OCI-LY1 (cell line): ENCODE measurements around the gene IGLL5.
A peak's percentile ranks its signal among the peaks of the same experiment; 100 is the strongest.

Source experiments
- H2AFZ ChIP-seq: fragments of 200-600 bp; sonication (generic), shearing (Covaris generic); 2 replicates; pipeline ENCODE4 v1.6.0; 2014; ENCODE audit warnings: antibody characterized with exemption, mild to moderate bottlenecking, low read length
- H3F3A ChIP-seq: fragments of 200-600 bp; sonication (generic), shearing (Covaris generic); 2 replicates; pipeline ENCODE4 v1.6.0; 2014; ENCODE audit warnings: mild to moderate bottlenecking, antibody characterized with exemption, low read length, moderate library complexity; ENCODE audit not compliant: insufficient read depth
- H3K27ac ChIP-seq: fragments of 200-600 bp; sonication (generic); 2 replicates; pipeline ENCODE4 v1.5.1; 2014; ENCODE audit warnings: low read length, mixed run types, mild to moderate bottlenecking, low read depth; ENCODE audit not compliant: poor library complexity, severe bottlenecking
- H3K27me3 ChIP-seq: fragments of 200-600 bp; sonication (generic); 2 replicates; pipeline ENCODE4 v1.6.0; 2014; ENCODE audit warnings: antibody characterized with exemption, mild to moderate bottlenecking, low read length, moderate library complexity; ENCODE audit not compliant: insufficient read depth
- H3K36me3 ChIP-seq: fragments of 200-600 bp; sonication (generic); 2 replicates; pipeline ENCODE4 v1.6.1; 2014; ENCODE audit warnings: mild to moderate bottlenecking, antibody characterized with exemption, low read length, moderate library complexity, mixed read lengths; ENCODE audit not compliant: insufficient read depth
- H3K4me1 ChIP-seq: fragments of 200-600 bp; sonication (generic); 2 replicates; pipeline ENCODE4 v1.5.1; 2014; ENCODE audit warnings: mild to moderate bottlenecking, low read length, moderate library complexity; ENCODE audit not compliant: insufficient read depth, severe bottlenecking
- H3K4me2 ChIP-seq: fragments of 200-600 bp; sonication (generic), shearing (Covaris generic); 2 replicates; pipeline ENCODE4 v1.6.1; 2014; ENCODE audit warnings: low read length
- H3K4me3 ChIP-seq: fragments of 200-600 bp; sonication (generic); 2 replicates; pipeline ENCODE4 v1.5.1; 2014; ENCODE audit warnings: low read length, low read depth, mild to moderate bottlenecking, mixed read lengths; ENCODE audit not compliant: poor library complexity, severe bottlenecking
- H3K79me2 ChIP-seq: fragments of 200-600 bp; shearing (Covaris generic); 2 replicates; pipeline ENCODE4 v1.6.1; 2016; ENCODE audit warnings: mixed run types, low read length, mixed read lengths; ENCODE audit not compliant: insufficient read depth
- H3K9ac ChIP-seq: fragments of 200-600 bp; sonication (generic), shearing (Covaris generic); 2 replicates; pipeline ENCODE4 v1.6.1; 2014; ENCODE audit warnings: mild to moderate bottlenecking, low read length, mixed read lengths
- H3K9me2 ChIP-seq: fragments of 200-600 bp; sonication (generic), shearing (Covaris generic); 2 replicates; pipeline ENCODE4 v1.6.1; 2014; ENCODE audit warnings: low read depth, mild to moderate bottlenecking, low read length, mixed read lengths
- H3K9me3 ChIP-seq: fragments of 200-600 bp; shearing (Covaris generic); 2 replicates; pipeline ENCODE4 v1.6.1; 2014; ENCODE audit warnings: low read length, mixed read lengths
- H4K20me1 ChIP-seq: fragments of 200-600 bp; sonication (generic), shearing (Covaris generic); 2 replicates; pipeline ENCODE4 v1.6.0; 2016; ENCODE audit warnings: mild to moderate bottlenecking, low read length; ENCODE audit not compliant: insufficient read depth
- EZH2 ChIP-seq: fragments of 200-600 bp; sonication (generic), shearing (Covaris generic); IDR thresholded peaks from 2 replicates; pipeline ENCODE4 v1.8.0; 2017; ENCODE audit warnings: borderline replicate concordance, mixed run types, mild to moderate bottlenecking, antibody characterized with exemption, low read length, moderate library complexity, mixed read lengths
- TF ChIP-seq, protein P1 (sequence below): fragments of 200-600 bp; sonication (generic), shearing (Covaris generic); IDR thresholded peaks from 2 replicates; pipeline ENCODE4 v1.5.1; 2017; ENCODE audit warnings: mild to moderate bottlenecking, antibody characterized with exemption, low read length, moderate library complexity, mixed read lengths

The IGLL5 gene

DNA sequence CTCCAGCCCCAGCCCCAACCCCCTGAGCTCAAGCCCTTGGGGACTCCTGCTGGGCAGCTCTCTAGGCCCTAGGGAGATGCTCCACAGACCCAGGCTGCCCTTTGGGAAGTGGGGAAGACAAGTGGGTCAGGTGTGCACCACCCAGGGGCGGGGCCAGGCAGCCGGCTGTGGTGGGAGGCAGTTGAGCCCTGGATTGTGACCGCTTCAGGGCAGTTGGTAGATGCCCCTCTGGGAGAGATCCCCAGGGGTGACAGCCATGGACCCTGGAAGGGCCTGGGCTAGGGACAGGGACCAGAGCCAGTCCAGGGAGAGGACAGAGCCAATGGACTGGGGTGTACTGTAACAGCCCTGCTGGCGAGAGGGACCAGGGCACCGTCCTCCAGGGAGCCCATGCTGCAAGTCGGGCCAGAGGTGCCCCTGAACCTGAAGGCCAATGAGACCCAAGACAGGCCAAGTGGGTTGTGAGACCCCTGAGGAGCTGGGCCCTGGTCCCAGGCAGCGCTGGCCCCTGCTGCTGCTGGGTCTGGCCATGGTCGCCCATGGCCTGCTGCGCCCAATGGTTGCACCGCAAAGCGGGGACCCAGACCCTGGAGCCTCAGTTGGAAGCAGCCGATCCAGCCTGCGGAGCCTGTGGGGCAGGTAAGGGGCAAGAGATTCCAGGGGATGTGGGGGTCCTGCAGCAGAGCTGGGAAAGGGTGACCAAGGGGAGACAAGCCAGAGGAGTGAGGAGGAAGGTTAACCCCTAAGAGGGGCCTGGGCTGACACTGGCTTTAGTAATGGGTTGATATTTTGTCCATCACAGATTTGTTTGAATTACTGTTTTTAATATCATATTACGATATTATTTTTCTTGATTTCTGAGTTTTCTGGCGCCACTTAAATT is at the start of gene IGLL5:
TSS of gene IGLL5 (plus strand) at position 196 of the 883 bp plus-strand sequence. CDS start at position 434, 238 bp downstream.
- no peaks in the 10 kb centered on the region for H3K9me2 ChIP-seq
- H2AFZ ChIP-seq = no peak within 1 kb of the TSS
- H3K4me2 ChIP-seq = peak within 1 kb of the TSS; percentile 100
- peak within 1 kb of the TSS; percentile 100 for H3K4me3 ChIP-seq
- TF ChIP-seq, protein P1, sequence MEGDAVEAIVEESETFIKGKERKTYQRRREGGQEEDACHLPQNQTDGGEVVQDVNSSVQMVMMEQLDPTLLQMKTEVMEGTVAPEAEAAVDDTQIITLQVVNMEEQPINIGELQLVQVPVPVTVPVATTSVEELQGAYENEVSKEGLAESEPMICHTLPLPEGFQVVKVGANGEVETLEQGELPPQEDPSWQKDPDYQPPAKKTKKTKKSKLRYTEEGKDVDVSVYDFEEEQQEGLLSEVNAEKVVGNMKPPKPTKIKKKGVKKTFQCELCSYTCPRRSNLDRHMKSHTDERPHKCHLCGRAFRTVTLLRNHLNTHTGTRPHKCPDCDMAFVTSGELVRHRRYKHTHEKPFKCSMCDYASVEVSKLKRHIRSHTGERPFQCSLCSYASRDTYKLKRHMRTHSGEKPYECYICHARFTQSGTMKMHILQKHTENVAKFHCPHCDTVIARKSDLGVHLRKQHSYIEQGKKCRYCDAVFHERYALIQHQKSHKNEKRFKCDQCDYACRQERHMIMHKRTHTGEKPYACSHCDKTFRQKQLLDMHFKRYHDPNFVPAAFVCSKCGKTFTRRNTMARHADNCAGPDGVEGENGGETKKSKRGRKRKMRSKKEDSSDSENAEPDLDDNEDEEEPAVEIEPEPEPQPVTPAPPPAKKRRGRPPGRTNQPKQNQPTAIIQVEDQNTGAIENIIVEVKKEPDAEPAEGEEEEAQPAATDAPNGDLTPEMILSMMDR = no peak
- TF ChIP-seq EZH2 = no peak
- H3F3A ChIP-seq = peaks cover 8% of the 10 kb centered on the region; the same call in 1 of the 2 replicates
- H3K27me3 ChIP-seq = no peaks in the 10 kb centered on the region
- H3K9me3 ChIP-seq = no peaks in the 10 kb centered on the region
- peaks cover 69% of the 10 kb centered on the region for H3K79me2 ChIP-seq
- H3K4me1 ChIP-seq = peaks cover 52% of the 10 kb centered on the region
- peak within 1 kb of the TSS; percentile 100 for H3K9ac ChIP-seq
- H3K36me3 ChIP-seq = peaks cover 52% of the 10 kb centered on the region
- peak within 1 kb of the TSS; percentile 100 for H3K27ac ChIP-seq
- no peaks in the 10 kb centered on the region for H4K20me1 ChIP-seq

DNA sequence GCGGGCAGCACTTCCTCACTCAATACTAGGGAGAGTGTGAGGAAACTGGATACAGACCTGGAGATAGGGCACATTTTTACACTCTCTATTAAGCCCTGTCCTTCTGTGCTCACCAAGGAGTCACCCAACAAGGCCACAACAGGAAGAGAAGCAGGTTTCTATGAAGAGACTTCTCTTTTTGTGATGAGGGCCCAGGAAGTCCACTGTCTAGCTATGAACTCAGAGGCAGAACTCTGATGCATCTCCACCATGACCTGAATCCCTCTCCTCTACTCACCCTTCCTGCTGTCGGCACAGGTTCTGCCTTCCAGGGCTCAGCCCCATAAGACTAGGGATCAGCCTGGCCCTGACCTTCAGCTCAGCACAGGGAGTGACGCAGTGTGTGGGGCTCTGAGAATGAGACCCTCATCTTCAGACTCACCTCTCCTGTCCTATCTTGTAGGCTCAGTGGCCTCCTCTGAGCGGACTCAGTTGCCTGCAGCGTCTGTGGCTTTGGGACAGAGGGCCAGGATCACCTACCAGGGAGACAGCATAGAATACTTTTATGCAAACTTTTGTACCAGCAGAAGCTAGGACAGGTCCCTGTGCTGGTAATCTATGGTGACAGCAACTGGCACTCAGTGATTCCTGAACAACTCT is 49.3 kb upstream of the IGLL5 start:
- no peak overlapping the region for H3K4me2 ChIP-seq
- H2AFZ ChIP-seq = no peak overlapping the region
- peaks cover 40% of the 10 kb centered on the region for H3K36me3 ChIP-seq
- no peaks in the 10 kb centered on the region for H3K9me2 ChIP-seq
- no peaks in the 10 kb centered on the region for H3K27me3 ChIP-seq
- H3K9ac ChIP-seq = no peak overlapping the region
- no peak overlapping the region for H3K4me3 ChIP-seq
- no peaks in the 10 kb centered on the region for H3F3A ChIP-seq
- H3K9me3 ChIP-seq = no peaks in the 10 kb centered on the region
- H3K27ac ChIP-seq = no peak overlapping the region
- no peaks in the 10 kb centered on the region for H3K79me2 ChIP-seq
- H4K20me1 ChIP-seq = no peaks in the 10 kb centered on the region
- H3K4me1 ChIP-seq = peaks cover 22% of the 10 kb centered on the region
- TF ChIP-seq EZH2 = no peak
- TF ChIP-seq, protein P1 = no peak

DNA sequence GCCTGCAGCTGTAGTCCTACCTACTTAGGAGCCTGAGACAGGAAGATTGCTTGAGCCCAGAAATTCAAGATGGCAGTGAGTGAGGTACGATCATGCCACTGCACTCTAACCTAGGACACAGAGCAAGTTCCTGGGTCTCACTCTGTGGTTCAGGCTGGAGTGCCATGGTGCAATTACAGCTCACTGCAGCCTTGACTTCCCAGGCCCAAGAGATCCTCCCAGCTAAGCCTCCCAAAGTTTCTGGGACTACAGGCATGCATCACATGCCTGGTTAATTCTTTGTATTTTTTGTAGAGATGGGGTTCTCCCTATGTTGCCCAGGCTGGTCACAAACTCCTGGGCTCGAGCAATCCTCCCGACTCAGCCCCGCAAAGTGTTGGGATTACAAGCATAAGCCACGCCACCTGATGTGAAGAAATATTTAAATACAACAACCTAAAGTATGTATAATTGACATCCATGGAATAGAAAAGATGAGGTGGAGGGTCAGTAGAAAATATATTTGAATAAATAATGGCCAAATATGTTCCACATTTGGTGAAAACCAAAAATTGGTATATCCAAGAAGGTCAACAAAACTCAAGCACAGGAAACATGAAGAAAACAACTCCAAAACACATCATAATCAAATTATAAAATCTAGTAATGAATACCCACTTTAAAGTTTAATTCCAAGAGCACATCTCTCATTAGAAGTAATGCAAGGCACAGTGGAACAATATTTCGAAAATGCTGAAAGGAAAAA is 47.9 kb upstream of the IGLL5 start:
- H3K4me3 ChIP-seq = no peak overlapping the region
- peaks cover 22% of the 10 kb centered on the region for H3K4me1 ChIP-seq
- no peaks in the 10 kb centered on the region for H3K79me2 ChIP-seq
- H3K9me3 ChIP-seq = no peaks in the 10 kb centered on the region
- H3K4me2 ChIP-seq = no peak overlapping the region
- H3K9ac ChIP-seq = no peak overlapping the region
- H3F3A ChIP-seq = no peaks in the 10 kb centered on the region
- no peaks in the 10 kb centered on the region for H4K20me1 ChIP-seq
- H2AFZ ChIP-seq = no peak overlapping the region
- no peak overlapping the region for H3K27ac ChIP-seq
- no peak for TF ChIP-seq EZH2
- TF ChIP-seq, protein P1 = no peak
- peaks cover 41% of the 10 kb centered on the region for H3K36me3 ChIP-seq
- H3K9me2 ChIP-seq = no peaks in the 10 kb centered on the region
- no peaks in the 10 kb centered on the region for H3K27me3 ChIP-seq
